Suppressor macrophage treated with lipopolysaccharide for 1 hour (primary cell): ENCODE measurements around the gene LRWD1.
A peak's percentile ranks its signal among the peaks of the same experiment; 100 is the strongest.
"Not testable (repeated sequence)": the region's sequence is repeated elsewhere in the genome, so short reads cannot be mapped to it uniquely, and the experiment has no call there.

ENCODE experiments used
- DNase-seq, 3 donors: peaks; one replicate each; pipeline ENCODE4 v3.0.0-alpha.2; 2020 to 2022

The LRWD1 gene

DNA sequence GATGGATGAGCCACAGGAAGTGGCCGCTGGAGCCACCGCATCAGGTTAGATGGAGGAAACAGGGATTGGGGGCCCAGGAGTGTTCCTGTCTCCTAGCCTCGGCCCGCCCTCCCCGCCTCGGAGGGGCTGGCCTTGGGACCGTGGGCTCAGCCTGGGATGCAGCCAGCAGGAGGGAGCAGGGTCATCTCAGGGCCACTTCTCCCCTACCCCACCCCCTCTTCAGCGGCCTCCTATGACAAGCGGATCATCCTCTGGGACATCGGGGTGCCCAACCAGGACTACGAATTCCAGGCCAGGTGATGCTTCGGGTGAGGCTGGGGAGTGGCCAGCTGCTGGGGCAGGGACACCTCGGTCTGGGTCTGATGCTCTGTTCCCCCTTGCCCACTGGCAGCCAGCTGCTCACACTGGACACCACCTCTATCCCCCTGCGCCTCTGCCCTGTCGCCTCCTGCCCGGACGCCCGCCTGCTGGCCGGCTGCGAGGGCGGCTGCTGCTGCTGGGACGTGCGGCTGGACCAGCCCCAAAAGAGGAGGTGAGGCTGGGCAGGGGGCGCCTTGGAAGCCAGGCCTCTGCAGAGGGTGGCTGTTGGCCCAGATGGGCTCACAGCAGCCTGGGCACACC is 4.7 kb downstream of the LRWD1 start:
- no peak for DNase-seq

DNA sequence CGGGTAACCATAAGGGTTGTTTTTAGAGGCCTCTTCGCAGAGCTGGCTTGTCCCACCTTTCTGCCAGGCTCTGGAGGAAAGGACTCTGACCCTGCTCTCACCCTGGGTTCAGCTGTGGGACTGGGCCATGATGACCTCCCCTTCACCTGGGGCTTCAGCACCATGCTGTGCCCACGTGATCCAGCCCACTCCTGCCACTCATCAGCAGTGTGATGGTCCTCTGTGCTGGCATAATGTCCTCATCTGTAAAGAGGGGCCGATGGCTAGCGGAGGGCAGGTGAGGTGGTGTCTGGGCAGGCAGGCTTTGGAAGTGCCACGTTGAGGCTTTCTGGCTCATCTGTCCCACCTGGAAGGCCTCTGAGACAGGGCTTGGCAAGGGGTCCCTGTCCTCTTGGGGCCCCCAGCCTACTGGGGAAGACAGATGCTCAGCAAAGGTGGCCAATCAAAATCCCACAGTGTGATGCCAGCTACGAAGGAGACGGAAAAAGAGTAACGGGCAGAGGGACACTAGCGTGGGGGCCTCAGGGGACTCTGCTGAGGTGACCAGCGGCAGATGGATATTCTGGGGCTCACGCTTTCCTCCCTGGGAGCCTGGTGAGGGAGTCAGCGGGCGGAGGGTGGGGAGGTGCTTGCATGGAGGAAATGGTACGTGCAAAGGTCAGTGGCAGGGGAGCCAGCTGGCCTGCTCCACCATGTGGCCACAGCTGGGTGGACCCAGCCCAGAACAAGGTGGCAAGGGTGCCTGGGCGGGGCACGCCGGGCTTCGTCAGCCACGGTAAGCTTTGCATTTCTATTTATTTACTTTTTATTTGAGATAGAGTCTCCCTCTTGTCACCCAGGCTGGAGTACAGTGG is 5.4 kb downstream of the LRWD1 start:
- DNase-seq: no peak

DNA sequence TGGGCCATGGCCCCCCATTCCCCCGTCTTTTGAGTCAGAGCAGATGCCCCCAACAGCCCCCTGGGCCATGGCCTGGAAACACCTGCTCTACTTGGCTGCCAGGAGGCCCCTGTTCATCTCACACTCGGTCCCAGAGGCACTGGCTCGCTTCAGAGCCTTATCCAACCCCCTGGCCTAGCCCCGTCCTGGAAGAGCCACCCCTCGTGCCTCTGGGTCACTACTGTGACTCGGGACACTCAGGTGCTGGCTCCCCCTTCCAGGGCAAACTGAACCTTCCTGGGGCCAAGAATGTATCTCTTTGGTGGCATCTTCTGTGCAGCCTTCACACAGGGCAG is 7.0 kb downstream of the LRWD1 start:
- no peak for DNase-seq

DNA sequence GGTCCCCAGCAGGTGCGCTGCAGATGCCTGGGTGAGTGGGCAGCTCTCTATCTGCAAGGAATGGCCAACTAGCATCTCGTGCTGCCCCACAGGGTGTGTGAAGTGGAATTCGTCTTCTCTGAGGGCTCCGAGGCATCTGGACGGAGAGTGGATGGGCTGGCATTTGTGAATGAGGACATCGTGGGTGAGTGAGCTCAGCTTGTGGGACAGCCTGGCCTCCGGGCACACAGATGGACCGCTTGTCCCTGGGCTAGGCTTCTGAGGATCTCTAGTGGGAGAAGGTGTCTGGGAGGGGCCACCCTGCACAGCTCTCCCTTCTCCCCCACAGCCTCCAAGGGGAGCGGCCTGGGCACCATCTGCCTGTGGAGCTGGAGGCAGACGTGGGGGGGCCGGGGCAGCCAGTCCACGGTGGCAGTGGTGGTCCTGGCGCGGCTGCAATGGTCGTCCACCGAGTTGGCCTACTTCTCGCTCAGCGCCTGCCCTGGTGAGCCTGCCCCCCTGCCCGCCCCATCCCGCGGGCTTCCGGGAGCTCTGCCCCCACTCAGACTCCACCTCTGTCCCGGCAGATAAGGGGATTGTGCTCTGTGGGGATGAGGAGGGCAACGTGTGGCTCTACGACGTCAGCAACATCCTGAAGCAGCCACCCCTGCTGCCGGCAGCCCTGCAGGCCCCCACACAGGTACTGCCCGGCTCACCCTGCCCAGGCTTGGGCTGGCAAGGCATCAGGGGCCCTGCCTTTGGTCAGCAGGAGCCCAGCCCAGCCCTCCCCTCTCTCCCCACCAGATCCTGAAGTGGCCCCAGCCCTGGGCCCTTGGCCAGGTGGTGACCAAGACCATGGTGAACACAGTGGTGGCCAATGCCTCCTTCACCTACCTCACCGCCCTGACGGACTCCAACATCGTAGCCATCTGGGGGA is 7.6 kb downstream of the LRWD1 start:
- DNase-seq: no peak

GRCh38 chr7:102473271-102473991 is 8.6 kb downstream of the LRWD1 start:
- DNase-seq: no peak

- not testable (repeated sequence) for DNase-seq
Measured at GRCh38 chr7:102474116-102474515, 9.3 kb downstream of the LRWD1 start.

DNA sequence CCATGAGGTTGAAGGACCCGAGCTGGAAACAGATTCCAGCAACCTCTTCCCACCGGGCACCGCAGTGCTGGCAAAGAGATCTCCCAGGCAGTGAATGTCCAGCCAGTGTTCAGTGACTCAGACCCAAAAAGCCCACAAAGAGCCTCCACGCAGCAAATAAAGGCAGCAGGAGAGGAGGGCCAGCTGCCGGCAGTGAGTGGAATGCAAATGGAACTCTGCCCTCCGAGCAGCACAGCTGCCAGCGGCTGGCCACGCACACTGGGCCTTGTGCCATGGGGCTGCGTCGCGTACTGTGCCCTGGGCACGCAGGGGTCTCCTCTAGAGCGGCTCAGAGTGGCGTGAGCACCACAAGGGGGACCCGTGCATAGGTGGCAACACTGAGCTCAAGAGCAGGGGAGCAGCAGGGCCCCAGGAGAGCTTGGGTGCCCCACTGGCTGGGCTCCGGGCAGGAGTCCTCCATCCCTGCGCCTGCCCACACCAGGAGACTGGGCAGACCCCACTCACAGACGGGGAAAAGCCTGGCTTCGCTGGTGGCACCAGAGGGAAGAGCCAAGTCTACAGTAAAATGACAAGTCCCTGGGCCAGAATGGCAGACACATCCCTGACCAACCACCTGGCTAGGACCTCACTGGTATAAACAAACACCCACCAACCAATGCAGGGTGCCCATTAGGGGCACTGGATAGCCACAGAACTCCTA is 10.1 kb downstream of the LRWD1 start:
- not testable (repeated sequence) for DNase-seq

GRCh38 chr7:102478314-102479208 is 13.8 kb downstream of the LRWD1 start, which contains the start of gene POLR2J:
Gene POLR2J, minus strand, starts transcription at chr7:102478922. Its CDS starts 62 bp downstream, at chr7:102478860.
- peak; percentile 34 to 90 (median 52) for DNase-seq

- not testable (repeated sequence) for DNase-seq
Measured at GRCh38 chr7:102479209-102479584, 14.4 kb downstream of the LRWD1 start.

GRCh38 chr7:102479982-102480637 is 15.3 kb downstream of the LRWD1 start:
- not testable (repeated sequence) for DNase-seq

DNA sequence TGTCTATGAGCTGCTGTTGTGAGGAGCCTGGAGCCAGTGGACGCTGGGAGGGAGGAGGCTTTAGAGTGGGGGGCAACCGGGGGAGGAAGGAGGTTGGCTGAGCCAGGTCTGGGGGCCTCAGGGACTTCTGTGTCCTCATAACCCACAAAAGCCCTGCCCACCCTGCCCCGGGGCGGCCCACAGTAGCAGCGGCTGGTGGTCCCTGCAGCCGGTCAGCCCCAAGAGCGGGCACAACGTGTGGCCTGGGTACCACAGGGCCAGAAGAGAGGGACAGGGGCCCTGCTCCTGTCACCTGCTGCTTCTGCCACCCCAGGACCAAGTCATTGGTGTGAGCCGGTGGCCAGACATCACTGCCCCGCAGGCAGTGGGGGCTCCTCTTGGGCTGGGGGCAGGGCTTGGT is 17.2 kb downstream of the LRWD1 start:
- DNase-seq: not testable (repeated sequence)

DNA sequence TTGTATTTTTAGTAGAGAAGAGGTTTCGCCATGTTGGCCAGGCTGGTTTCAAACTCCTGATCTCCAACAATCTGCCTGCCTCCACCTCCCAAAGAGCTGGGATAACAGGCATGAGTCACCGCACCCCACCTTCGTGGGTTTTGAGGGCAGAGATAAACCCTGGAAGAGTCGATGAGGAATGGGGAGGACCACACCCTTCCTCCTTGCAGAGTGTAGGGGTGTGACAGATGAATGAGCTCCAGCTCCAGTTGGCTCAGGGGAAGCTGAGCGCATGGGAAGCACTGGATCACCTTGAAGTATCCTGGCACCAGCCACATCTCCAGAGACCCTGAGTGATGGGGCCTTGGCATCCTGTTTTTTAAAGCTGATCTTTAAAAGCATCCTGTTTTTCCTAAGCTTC is 19.5 kb downstream of the LRWD1 start:
- DNase-seq: not testable (repeated sequence)

DNA sequence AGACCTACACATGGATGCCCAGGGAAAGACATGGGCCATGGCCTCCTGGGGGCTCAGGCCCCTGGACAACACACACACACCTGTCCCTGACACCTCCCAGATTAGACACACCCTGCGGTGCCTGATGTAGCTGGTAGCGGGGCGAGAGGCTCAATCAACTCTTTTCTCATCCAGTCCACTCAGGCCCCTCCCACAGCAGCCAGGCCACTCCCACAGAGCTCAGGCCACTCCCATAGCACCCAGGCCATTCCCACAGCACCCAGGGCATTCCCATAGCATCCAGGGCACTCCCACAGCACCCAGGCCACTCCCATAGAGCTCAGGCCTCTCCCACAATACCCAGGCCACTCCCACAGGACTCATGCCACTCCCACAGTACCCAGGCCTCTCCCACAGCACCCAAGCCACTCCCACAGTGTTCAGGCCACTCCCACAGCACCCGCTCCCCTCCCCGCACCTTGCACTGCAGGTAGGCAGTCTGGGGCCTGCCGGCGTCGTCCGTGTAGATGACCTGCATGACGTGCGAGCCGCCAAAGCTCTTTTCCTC is 25.8 kb downstream of the LRWD1 start:
- not testable (repeated sequence) for DNase-seq

- DNase-seq: not testable (repeated sequence)
Measured at GRCh38 chr7:102493220-102493935, 28.6 kb downstream of the LRWD1 start.

GRCh38 chr7:102494026-102494425 is 29.2 kb downstream of the LRWD1 start:
- DNase-seq: not testable (repeated sequence)

- DNase-seq: not testable (repeated sequence)
Measured at GRCh38 chr7:102494473-102495149, 29.8 kb downstream of the LRWD1 start.

DNA sequence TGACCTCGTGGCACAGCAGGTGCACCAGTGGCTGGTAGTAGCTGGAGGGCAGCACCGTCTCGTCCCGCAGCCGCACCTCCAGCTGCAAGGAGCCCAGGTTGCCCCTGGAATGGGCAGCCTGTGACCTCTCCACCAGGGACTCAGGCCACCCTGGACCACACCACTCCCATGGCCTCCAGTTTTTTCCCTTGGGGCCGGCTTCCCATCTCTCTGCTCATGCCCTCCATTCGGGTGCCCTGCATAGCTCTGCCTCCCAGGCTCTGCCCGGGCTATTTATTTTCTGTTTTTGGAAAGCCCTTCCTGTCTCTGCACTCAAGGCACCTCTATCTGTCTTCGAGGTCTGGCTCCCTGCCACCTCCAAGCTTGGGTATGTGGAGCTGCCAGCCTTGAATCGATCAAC is 32.1 kb downstream of the LRWD1 start:
- not testable (repeated sequence) for DNase-seq

DNA sequence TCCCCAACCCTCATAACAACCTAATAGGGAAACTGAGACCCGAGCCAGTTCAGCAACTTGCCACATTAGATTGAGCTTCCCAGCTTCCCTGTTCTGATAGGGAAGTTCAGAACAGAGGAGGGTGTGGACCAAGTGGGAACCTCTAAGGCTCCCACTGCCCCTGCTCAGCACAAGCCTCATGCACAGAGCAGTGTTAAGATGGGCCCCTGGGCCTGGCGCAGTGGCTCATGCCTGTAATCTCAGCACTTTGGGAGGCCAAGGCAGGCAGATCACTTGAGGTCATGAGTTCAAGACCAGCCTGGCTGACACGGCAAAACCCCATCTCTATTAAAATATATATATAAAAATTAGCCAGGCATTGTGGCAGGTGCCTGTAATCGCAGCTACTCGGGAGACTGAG is 32.5 kb downstream of the LRWD1 start:
- not testable (repeated sequence) for DNase-seq

GRCh38 chr7:102498321-102498720 is 33.5 kb downstream of the LRWD1 start:
- not testable (repeated sequence) for DNase-seq
